HEK293 (cell line): ENCODE measurements around the gene CDC5L.

Experiments
- CTCF ChIA-PET: fragments of 350-600 bp; formaldehyde crosslinking; extraction: SDS; loops from one replicate; lab custom pipeline; 2021; ENCODE audit warnings: antibody characterized with exemption; lab: Yijun Ruan, JAX
- POLR2A ChIA-PET: fragments of 300-600 bp; formaldehyde crosslinking; extraction: SDS; loops from one replicate; lab custom pipeline; 2020; ENCODE audit warnings: antibody characterized with exemption, inconsistent platforms; lab: Yijun Ruan, JAX
- H3K27ac ChIP-seq: fragments of 200-500 bp; sonication (Bioruptor generic); 2 replicates; pipeline ENCODE4 v1.5.1; 2014; ENCODE audit warnings: low read depth, low read length, control low read depth, inconsistent platforms; ENCODE audit errors: extremely low read depth
- H3K36me3 ChIP-seq, 2 experiments: fragments of 200-500 bp in 1 of 2; sonication (Bioruptor generic) in 1 of 2; 1 replicate in 1 of 2; 2 replicates in 1 of 2; pipeline ENCODE4 v1.5.1; 2014 to 2017; ENCODE audit warnings: inconsistent platforms in 2 of 2, low read length in 2 of 2; ENCODE audit not compliant: control insufficient read depth in 2 of 2, insufficient read depth in 1 of 2
- H3K4me1 ChIP-seq: fragments of 200-500 bp; sonication (Bioruptor generic); 2 replicates; pipeline ENCODE4 v1.5.1; 2014; ENCODE audit warnings: mild to moderate bottlenecking, low read length, inconsistent platforms; ENCODE audit not compliant: control insufficient read depth, insufficient read depth
- H3K4me3 ChIP-seq: 2 replicates; pipeline ENCODE4 v1.5.1; 2011; ENCODE audit warnings: low read depth, mild to moderate bottlenecking, control low read depth, low read length, moderate library complexity
- H3K9me3 ChIP-seq: fragments of 200-500 bp; sonication (Bioruptor generic); 2 replicates; pipeline ENCODE4 v1.5.1; 2014; ENCODE audit warnings: low read depth, low read length, inconsistent platforms; ENCODE audit not compliant: control insufficient read depth, insufficient read depth
- AEBP2 ChIP-seq: fragments of 450-650 bp; formaldehyde crosslinking; IDR thresholded peaks from 2 replicates; pipeline ENCODE4 v1.5.1; 2016; ENCODE audit warnings: missing biosample characterization, missing genetic modification characterization, borderline replicate concordance
- ATF2 ChIP-seq: fragments of 450-650 bp; formaldehyde crosslinking; IDR thresholded peaks from 2 replicates; pipeline ENCODE4 v1.5.1; 2016; ENCODE audit warnings: missing biosample characterization, missing genetic modification characterization, low read depth
- GFI1B ChIP-seq: fragments of 450-650 bp; formaldehyde crosslinking; IDR thresholded peaks from 2 replicates; pipeline ENCODE4 v1.5.1; 2016; ENCODE audit warnings: missing biosample characterization, missing genetic modification characterization
- HIC1 ChIP-seq: fragments of 450-650 bp; formaldehyde crosslinking; IDR thresholded peaks from 2 replicates; pipeline ENCODE4 v1.5.1; 2016; ENCODE audit warnings: missing biosample characterization, missing genetic modification characterization
- INSM2 ChIP-seq: fragments of 450-650 bp; formaldehyde crosslinking; IDR thresholded peaks from 2 replicates; pipeline ENCODE4 v1.5.1; 2016; ENCODE audit warnings: missing biosample characterization, missing genetic modification characterization
- PRDM6 ChIP-seq: fragments of 450-650 bp; formaldehyde crosslinking; IDR thresholded peaks from 2 replicates; pipeline ENCODE4 v1.5.1; 2017; ENCODE audit warnings: missing biosample characterization, missing genetic modification characterization
- SALL2 ChIP-seq: fragments of 450-650 bp; formaldehyde crosslinking; IDR thresholded peaks from 2 replicates; pipeline ENCODE4 v1.5.0; 2017; ENCODE audit warnings: missing biosample characterization, mild to moderate bottlenecking, missing genetic modification characterization, borderline replicate concordance
- ZNF174 ChIP-seq: fragments of 450-650 bp; formaldehyde crosslinking; IDR thresholded peaks from 2 replicates; pipeline ENCODE4 v1.5.0; 2017; ENCODE audit warnings: missing biosample characterization, mild to moderate bottlenecking, missing genetic modification characterization
- ZNF202 ChIP-seq: fragments of 450-650 bp; formaldehyde crosslinking; IDR thresholded peaks from 2 replicates; pipeline ENCODE4 v1.5.1; 2016; ENCODE audit warnings: missing biosample characterization, missing genetic modification characterization, borderline replicate concordance
- ZNF266 ChIP-seq: fragments of 450-650 bp; formaldehyde crosslinking; IDR thresholded peaks from 2 replicates; pipeline ENCODE4 v1.5.1; 2016; ENCODE audit warnings: missing biosample characterization, missing genetic modification characterization, low read depth
- ZNF366 ChIP-seq: fragments of 450-650 bp; formaldehyde crosslinking; conservative IDR thresholded peaks from 2 replicates; pipeline ENCODE4 v1.5.1; 2016; ENCODE audit warnings: missing biosample characterization, missing genetic modification characterization
- ZNF518A ChIP-seq: fragments of 450-650 bp; formaldehyde crosslinking; conservative IDR thresholded peaks from 2 replicates; pipeline ENCODE4 v1.5.1; 2016; ENCODE audit warnings: low read depth, missing biosample characterization, missing genetic modification characterization
- ZNF600 ChIP-seq: fragments of 450-650 bp; formaldehyde crosslinking; IDR thresholded peaks from 2 replicates; pipeline ENCODE4 v1.5.1; 2016; ENCODE audit warnings: missing biosample characterization, missing genetic modification characterization
- ZNF629 ChIP-seq: fragments of 450-650 bp; formaldehyde crosslinking; IDR thresholded peaks from 2 replicates; pipeline ENCODE4 v1.5.1; 2017; ENCODE audit warnings: missing biosample characterization, missing genetic modification characterization
- ZNF658 ChIP-seq: fragments of 450-650 bp; formaldehyde crosslinking; IDR thresholded peaks from 2 replicates; pipeline ENCODE4; 2016; ENCODE audit warnings: missing biosample characterization, missing genetic modification characterization
- ZNF670 ChIP-seq: fragments of 450-650 bp; formaldehyde crosslinking; IDR thresholded peaks from 2 replicates; pipeline ENCODE4 v1.5.1; 2016; ENCODE audit warnings: missing biosample characterization, missing genetic modification characterization, low read depth
- ZXDB ChIP-seq: fragments of 450-650 bp; formaldehyde crosslinking; IDR thresholded peaks from 2 replicates; pipeline ENCODE4 v1.5.1; 2016; ENCODE audit warnings: missing biosample characterization, missing genetic modification characterization

The CDC5L gene

GRCh38 chr6:44397424-44398164 lies 10.1 kb downstream of the CDC5L start (continued):
- TF ChIP-seq INSM2 (tag by site-specific recombination) (peak; percentile 6; the same call in 1 of the 2 replicates), ZNF670 (no peak), ZXDB (tag by site-specific recombination) (no peak), SALL2 (tag by site-specific recombination) (no peak), PRDM6 (tag by site-specific recombination) (peak; percentile 62), ATF2 (tag by site-specific recombination) (peak; percentile 34; the same call in 1 of the 2 replicates), ZNF174 (tag by site-specific recombination) (no peak), GFI1B (tag by site-specific recombination) (no peak), AEBP2 (tag by site-specific recombination) (no peak), ZNF629 (tag by site-specific recombination) (peak; percentile 33; the same call in 1 of the 2 replicates), ZNF366 (tag by site-specific recombination) (peak; percentile 37; the same call in 1 of the 2 replicates)
- TF ChIP-seq, all 188 proteins: peak for 6

- H3K4me3 ChIP-seq, result no peak overlapping the region
- ChIA-PET POLR2A (interaction anchor here (1.4 kb wide), 1 partner anchor 13 kb away, joined by 4 read pairs; the partner anchor contains the start of gene CDC5L), CTCF (interaction anchor here (0.7 to 1.2 kb wide), 2 partner anchors 27 to 108 kb away, joined by 3 read pairs; no protein-coding TSS in a partner anchor)
- TF ChIP-seq ZNF202, result no peak
- TF ChIP-seq ZNF518A, result no peak
- no peak for TF ChIP-seq ZNF266 (tag by site-specific recombination)
- TF ChIP-seq HIC1 (tag by site-specific recombination), result no peak
- TF ChIP-seq ZNF670, result no peak
- no peak for TF ChIP-seq ZNF600 (tag by site-specific recombination)
- TF ChIP-seq ZNF658, result no peak
- peaks cover 71 to 85% of the 10 kb centered on the region in 2 experiments for H3K36me3 ChIP-seq
- no peaks in the 10 kb centered on the region for H3K4me1 ChIP-seq
- H3K27ac ChIP-seq, result no peak overlapping the region
- no peaks in the 10 kb centered on the region for H3K9me3 ChIP-seq
Observed at GRCh38 chr6:44399991-44400390, 12.5 kb downstream of the CDC5L start.
